Progenitor cell of endocrine pancreas (in vitro differentiated cells): ENCODE measurements around the gene TRO. TPM values are rescaled to one million over a fixed set of nuclear protein-coding genes. Genes with fewer than 3 reads are reported as not detected.

ENCODE experiments used
- DNase-seq: peaks from one replicate; pipeline ENCODE4 v3.0.0; 2021; ENCODE audit warnings: low spot score; ENCODE audit not compliant: unreplicated experiment
- H3K27ac Mint-ChIP-seq: 2 replicates; pipeline ENCODE4 v1.8.0; 2021; ENCODE audit warnings: mild to moderate bottlenecking, moderate library complexity, mixed read lengths
- H3K27me3 Mint-ChIP-seq: 2 replicates; pipeline ENCODE4 v1.8.0; 2021; ENCODE audit warnings: mixed read lengths
- H3K36me3 Mint-ChIP-seq: 2 replicates; pipeline ENCODE4 v1.8.0; 2022; ENCODE audit warnings: mixed read lengths; ENCODE audit not compliant: insufficient read depth
- H3K4me1 Mint-ChIP-seq: 2 replicates; pipeline ENCODE4 v1.8.0; 2021; ENCODE audit warnings: low read depth, mixed read lengths
- H3K4me3 Mint-ChIP-seq: 2 replicates; pipeline ENCODE4 v1.8.0; 2021; ENCODE audit warnings: low read depth, mild to moderate bottlenecking, moderate library complexity, mixed read lengths
- H3K9me3 Mint-ChIP-seq: 2 replicates; pipeline ENCODE4 v1.8.0; 2021; ENCODE audit warnings: low read depth, mixed read lengths
- CTCF ChIP-seq: fragments of 200-600 bp; sonication (generic); IDR thresholded peaks from one replicate; pipeline ENCODE4 v1.5.0; 2021; ENCODE audit warnings: antibody characterized with exemption, mild to moderate bottlenecking; ENCODE audit not compliant: unreplicated experiment
- long read RNA-seq: library from polyadenylated mRNA; unstranded; transcript quantifications from one replicate; pipeline ENCODE4 v2.0.0, GENCODE V29; 2020
- total RNA-seq: library from RNA; stranded (reverse); gene quantifications from 2 replicates; pipeline ENCODE4 v1.2.1, GENCODE V29; 2021

The TRO gene
- 156 and 169 TPM in 2 replicates for total RNA-seq
- long read RNA-seq, full-length matches to known transcripts: 46 of 205 reads
- long read RNA-seq, partial matches to known transcripts: 57 of 205 reads
- long read RNA-seq, other reads (novel, unspliced or antisense): 102 of 205 reads

DNA sequence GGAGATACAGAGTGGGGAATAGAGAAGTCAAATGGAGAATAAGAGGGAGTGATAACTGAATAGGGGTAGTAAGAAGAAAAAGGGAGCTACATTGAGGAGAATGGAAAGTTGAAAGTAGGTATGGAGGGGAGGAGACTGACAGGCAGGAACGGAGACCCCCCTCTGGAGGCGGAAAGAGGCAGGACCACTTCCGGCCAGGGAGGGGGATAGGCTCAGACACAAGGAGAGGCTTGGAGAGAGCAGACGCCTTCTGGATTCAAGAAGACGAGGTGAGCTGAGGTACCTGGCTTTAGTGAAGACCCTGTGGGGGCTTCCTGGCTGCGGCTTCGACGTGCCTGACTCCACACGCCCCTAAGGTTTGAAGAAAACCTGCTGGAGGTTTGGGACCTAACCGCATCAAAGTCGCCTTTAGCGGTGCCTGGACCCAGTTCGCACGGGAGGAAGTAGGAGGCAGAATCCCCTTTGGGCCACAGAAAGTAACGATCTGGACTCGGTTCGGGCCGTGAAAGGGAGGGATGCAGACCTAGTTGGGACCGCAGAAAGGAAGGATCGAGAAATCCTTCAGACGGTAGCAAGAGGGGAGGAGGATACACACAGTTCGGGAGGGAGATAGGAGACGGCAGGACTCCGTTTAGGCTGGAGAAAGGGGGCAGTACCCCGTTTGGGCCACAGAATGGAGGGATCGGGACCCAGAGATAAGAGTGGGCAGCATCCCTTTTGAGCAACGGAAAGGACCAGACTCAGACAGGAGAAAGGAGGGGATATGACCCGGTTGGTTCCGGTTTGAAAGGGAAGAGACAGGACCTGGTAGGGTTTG is at the start of gene TRO:
TRO (plus strand) TSS at position 215 of the 817 bp plus-strand sequence. CDS start 1,423 bp downstream, outside the sequence.
- H3K9me3 Mint-ChIP-seq: peaks cover 23% of the 10 kb centered on the region
- H3K4me1 Mint-ChIP-seq: peaks cover 5% of the 10 kb centered on the region
- H3K27me3 Mint-ChIP-seq: no peaks in the 10 kb centered on the region
- H3K4me3 Mint-ChIP-seq: peak within 1 kb of the TSS; percentile 96
- TF ChIP-seq CTCF: peak; percentile 44
- DNase-seq: no peak
- H3K27ac Mint-ChIP-seq: peak within 1 kb of the TSS; percentile 97
- peaks cover 3% of the 10 kb centered on the region for H3K36me3 Mint-ChIP-seq

DNA sequence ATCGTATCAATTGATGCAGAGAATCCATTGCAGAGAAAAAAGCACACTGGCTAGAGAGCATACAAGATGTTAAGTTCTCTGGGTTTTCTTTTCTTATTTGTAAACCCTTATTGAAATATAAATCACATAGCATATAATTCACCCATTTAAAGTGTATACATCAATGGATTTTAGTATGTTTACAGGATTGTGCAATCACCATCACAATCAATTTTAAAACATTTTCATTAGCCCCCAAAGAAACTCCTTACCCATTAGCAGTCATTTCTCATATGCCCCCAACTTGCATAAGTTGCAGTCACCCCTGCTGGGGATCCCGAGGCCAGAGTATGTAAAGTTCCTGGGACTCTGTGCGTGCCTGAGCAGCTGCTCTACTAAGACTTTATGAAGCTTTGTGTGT is 34.9 kb upstream of the TRO start:
- no peak for TF ChIP-seq CTCF
- Mint-ChIP-seq H3K4me3 (no peak overlapping the region), H3K4me1 (no peaks in the 10 kb centered on the region), H3K9me3 (peaks cover 26% of the 10 kb centered on the region), H3K27ac (no peak overlapping the region), H3K27me3 (no peaks in the 10 kb centered on the region), H3K36me3 (no peaks in the 10 kb centered on the region)
- DNase-seq: no peak

DNA sequence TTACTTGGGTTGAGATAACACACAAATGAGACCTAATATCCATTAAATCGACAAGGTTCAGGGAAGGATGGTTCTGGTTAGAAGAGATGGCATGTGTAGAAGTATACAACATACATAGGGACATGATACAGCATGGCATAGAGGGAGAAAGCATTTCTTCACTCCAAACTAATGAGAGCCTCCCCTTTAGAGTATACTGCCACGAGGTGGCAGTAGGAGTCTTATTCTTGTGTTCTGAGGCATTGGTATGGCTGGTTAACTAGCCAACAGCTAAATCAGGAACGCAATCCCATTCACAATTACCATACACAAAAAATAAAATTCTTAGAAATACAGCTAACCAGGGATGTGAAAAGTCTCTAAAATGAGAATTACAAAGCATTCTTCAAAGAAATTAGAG is 29.1 kb upstream of the TRO start:
- no peak for DNase-seq
- H3K36me3 Mint-ChIP-seq: no peaks in the 10 kb centered on the region

GRCh38 chrX:54894159-54894558 is 26.5 kb upstream of the TRO start:
- no peak for DNase-seq
- Mint-ChIP-seq H3K4me1 (no peaks in the 10 kb centered on the region), H3K27me3 (no peaks in the 10 kb centered on the region), H3K36me3 (no peaks in the 10 kb centered on the region), H3K9me3 (peaks cover 39% of the 10 kb centered on the region), H3K27ac (no peak overlapping the region), H3K4me3 (no peak overlapping the region)
- no peak for TF ChIP-seq CTCF

More for the DNA sequence above, 29.1 kb upstream of the TRO start:
- H3K27me3 Mint-ChIP-seq: no peaks in the 10 kb centered on the region
- TF ChIP-seq CTCF: peak; percentile 47
- H3K27ac Mint-ChIP-seq: no peak overlapping the region
- no peak overlapping the region for H3K4me3 Mint-ChIP-seq
- peaks cover 35% of the 10 kb centered on the region for H3K9me3 Mint-ChIP-seq
- H3K4me1 Mint-ChIP-seq: no peaks in the 10 kb centered on the region

GRCh38 chrX:54909941-54910340 is 10.7 kb upstream of the TRO start:
- Mint-ChIP-seq H3K4me1 (no peaks in the 10 kb centered on the region), H3K4me3 (no peak overlapping the region), H3K36me3 (no peaks in the 10 kb centered on the region), H3K9me3 (peaks cover 36% of the 10 kb centered on the region), H3K27ac (no peak overlapping the region), H3K27me3 (no peaks in the 10 kb centered on the region)
- no peak for TF ChIP-seq CTCF
- DNase-seq: no peak
